GM19452 (cell line): ENCODE data around the gene TRIL.
A peak's percentile ranks its signal among the peaks of the same experiment; 100 is the strongest.

Experiments used
- ATAC-seq: cut with Tn5 transposase; IDR thresholded peaks from one replicate; pipeline ENCODE4 v1.9.1; 2021; ENCODE audit not compliant: unreplicated experiment

TRIL gene

DNA sequence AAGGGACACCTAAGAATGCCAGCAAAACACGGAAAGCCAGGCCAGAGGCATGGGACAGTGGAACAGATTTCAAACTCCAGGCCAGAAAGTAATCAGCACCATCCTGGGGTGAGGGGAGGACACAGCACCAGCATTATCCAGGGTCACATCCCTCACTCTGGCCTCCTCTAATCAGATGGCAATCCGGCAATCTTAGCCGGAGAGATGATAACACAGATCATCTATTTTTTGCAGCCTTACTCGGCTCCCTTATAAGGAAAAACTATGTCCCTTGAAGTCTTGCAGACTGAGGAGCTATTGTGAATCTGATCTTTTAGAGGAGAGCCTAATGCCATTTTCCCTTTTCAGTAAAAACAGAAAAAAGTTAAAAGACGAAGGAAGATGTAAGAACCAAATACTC lies 16.5 kb downstream of the TRIL start:
- no peak for ATAC-seq

DNA sequence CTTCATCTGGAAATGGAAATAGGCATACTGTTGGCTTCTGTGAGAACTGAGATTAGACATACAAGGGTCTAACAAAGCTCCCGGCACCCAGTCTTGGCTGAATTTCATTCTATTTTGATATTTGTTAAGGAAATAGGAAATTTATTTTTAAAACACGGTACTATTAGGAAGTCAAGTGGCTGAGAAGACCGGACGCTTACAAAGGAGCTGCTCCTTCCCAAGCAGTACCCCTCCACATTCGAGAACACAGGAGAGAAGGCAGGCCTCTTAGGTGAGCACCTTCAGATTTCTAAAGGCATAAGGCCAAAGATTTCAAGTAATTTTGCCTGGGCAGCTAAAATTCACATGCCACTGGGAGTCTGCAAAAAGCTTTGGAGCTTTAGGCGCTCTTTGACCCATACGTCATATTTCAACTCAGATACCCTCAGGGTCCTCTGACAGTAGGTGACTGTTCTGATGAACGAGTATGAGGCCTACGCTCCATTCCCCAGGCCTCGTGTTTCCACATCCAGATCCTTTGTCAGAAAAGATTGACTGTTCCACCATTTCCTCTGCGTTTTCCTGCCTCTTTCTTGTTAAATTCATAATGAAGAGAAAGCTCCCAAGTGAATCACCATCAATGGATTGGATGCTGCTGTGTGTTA lies 17.3 kb downstream of the TRIL start:
- no peak for ATAC-seq

DNA sequence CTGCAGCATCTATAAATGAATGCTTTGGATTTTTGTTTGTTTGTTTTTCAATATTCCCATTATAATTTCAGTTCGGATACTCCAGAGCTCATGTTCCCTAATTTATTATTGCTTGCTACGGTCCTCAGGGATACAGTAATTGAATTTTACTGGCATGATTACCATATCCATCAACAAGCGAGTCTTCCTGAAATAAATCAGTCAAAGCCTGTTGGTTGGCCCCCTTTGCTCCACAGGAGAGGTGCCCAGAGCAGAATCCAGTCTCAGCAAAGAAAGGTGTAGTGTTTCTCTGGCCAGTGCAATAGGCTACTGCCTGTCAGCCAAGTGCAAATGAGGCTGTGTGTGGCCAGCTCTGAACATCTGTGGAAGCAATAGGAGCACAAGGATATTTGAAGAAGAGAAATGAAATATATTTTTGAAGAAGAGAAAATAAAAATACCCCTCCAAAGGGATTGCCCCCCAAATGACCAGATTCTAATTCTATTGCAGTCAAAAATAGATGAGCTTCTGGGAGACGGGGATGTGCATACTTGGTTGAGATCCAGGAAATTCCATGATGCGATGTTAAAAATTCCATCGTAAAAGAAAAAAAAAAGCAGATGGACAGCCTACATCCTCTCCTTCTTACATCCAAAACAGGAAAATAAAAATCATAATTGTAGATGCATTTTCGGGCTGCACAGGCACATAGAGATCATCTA lies 18.1 kb downstream of the TRIL start:
- no peak for ATAC-seq

DNA sequence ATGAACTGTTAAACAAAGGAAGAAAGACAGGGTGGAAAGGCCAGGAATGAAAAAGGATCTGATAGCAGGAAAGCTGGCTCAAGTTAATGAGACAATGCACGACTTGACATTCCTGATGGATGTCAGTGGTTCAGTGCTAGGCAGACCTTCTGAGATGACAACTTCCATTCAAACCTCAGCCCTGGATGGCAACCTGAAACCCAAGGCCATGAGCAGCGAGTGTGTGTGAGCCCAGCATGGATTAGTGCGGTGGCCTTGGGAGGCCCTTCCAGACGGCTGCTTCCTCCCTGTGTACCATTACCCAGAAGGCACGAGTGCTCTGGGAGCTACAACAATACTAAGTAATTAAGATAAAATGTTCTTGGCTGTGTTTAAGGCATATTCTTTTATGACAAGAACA lies 18.8 kb downstream of the TRIL start:
- ATAC-seq = no peak

DNA sequence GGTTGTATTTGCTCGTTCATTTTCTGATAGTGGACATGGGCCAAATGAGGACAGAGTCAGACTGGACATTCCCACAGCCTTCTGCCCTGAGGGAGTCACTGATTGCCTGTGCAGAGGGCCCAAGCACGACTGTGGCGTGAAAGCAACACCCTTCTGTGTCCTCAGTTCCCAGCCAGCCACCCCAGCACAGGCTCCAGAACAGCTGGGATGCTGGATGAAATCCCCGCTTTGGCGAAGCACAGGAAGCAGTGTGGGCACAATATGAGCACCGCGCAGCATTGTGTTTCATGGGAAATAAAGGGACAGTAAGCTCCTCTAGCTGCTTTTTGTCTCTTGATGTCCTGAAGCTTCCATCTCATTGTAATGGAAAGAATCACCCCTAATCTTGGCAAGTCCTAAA lies 20.5 kb downstream of the TRIL start:
- ATAC-seq = no peak

DNA sequence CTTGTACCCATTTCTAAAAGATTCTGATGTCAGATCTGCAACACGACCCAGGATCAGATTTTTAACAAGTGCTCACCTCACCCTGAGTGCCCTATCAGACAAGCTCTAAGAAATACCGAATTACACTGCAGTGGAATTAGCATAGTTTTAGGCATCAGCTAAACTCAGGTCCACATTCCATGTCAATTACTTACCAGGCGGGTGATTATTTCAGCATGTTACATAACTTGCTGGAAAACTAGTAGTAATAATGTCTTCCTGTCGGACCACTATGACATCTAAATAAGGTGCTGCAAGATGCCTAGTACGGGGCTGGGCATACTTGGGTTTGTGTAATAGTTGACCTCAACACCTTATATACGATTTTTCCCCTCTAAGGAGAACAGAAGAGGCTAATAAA lies 21.0 kb downstream of the TRIL start:
- ATAC-seq = no peak

DNA sequence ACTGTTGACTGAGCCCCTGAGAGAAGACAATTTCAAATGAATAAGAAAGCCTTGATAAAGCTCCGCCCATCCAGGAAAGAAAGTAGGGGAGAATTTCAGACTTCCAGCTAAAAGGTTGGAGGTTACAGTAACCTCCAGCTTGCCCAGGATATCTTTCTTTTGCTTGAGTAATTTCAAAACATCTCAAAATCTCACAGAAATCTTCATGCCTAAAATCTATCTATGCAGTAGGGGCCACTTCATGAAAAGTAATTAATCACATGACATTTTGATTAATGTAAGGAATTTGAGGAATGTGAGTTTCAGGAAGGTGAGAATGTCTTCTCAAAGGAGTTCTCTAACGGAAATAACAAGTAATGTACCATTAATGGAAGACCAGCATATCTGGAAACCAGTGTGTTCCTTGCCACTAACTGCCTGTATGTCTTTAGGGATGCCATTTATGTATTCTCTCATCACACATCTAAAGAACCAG lies 24.2 kb downstream of the TRIL start:
- ATAC-seq = no peak

DNA sequence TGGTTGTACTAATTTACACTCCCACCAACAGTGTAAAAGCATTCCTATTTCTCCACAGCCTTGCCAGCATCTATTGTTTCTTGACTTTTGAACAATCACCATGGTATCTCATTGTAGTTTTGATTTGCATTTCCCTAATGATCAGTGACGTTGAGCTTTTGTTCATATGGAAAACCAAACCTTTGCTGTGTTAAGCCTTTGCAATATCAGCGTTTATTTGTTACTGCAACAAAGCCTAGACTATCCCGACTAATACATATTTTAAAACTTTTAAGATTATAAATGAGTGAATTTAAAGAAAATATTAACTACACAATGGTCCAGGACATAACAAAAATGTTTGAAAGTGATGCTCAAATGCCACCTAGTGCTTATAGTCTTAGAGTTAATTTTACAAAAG lies 26.6 kb downstream of the TRIL start:
- no peak for ATAC-seq

DNA sequence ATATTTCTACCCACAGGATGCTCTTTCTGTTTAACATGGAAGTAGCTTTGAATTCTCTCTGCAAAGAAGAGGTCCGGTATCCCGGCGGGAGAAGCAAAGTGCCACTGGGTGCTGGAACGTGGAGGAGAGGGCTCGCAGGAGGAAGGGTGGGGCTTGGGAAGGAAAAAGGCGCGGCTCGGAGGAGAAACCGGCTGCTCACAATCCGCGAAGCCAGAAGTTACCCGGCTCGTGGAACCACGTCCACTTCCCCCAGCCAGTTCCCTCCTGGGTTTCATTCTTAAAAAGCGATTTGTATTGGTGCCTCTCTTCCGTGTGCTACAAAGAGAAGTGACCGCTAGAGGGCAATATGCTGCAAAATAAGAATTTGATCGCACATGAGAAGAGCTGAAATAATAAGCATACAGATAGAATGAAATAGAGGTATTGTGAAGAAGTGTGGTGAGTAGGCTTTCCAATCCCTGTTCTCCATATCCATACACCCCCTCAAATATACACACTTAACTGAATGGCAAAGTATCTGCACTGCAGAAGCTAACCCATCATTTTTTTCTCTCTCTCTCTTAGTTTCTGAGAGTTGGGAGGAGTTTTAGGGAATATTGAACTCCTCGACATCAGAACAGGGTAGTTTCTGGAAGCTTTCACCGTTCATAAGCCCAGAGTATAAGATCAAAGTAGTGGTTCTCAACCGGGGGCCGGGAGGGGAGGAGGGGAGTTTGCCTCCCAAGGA lies 31.1 kb downstream of the TRIL start:
- ATAC-seq = peak; percentile 84

DNA sequence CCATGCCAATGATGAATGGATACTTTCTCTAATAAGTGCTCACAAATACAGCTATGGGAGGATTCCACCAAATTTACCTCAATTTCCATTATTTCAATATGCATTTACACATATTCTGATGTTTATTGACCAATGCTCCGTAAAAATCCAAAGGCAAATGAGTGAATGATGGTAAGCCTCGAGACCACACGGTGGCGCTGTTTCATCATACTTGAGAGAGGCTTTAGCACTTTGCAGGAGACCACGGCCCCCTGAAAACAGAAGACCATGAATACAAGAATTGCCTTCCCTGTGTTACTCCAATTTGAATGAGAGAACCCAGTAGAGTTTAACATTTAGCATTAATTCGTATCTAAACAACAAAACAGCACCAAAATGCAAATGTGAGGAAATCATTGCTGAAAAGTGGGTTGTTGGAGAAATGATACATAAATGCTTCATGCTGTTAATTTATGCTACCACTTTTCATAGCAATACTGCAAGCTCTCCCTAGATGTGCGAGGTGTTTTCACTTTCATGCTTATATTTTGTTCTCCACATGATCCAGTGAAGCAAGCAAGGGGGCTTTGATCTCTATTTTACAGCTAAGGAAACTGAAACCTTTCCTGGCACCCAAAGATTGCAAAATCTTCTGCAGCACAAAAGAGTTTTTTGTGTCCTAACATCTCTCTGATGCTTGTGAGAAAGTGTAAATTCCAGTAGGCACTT lies 35.4 kb downstream of the TRIL start:
- ATAC-seq = no peak

DNA sequence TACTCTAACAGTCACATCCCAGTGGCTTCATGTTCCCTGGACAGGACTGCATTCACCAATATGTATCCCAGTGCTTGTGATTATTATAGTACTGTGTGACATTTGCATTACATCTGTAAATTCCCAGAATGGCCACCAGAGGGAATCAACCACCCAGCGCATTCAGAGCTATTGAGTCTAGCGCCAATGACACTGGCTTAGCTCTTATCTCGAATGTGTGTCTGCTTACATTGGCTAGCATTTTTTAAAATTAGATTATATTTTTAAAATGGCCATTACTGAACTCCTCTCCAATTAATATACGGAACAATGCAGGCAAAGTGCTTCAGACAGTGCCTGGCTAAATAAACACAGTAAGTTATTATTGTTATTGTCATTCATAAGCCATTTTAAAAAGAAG lies 36.3 kb downstream of the TRIL start:
- ATAC-seq = peak; percentile 60

DNA sequence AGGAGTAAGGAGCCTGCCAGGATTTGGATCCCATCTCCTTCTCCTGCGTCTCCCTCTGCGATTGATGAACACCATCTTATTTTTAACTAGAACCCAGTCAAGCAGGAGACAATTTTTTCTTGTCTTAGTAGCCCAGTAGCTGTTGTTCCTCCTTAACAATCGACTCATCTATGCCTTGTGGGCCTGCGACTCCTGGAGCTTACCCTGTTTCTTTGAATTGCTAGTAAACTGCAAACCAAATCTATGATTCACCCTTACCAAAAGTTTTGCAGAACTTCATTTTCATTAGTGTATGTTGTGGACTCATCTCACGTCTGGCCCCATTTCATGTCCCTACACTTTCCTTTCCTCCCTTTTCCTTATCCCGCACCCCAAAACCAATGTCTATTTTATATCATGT lies 37.7 kb downstream of the TRIL start:
- no peak for ATAC-seq

DNA sequence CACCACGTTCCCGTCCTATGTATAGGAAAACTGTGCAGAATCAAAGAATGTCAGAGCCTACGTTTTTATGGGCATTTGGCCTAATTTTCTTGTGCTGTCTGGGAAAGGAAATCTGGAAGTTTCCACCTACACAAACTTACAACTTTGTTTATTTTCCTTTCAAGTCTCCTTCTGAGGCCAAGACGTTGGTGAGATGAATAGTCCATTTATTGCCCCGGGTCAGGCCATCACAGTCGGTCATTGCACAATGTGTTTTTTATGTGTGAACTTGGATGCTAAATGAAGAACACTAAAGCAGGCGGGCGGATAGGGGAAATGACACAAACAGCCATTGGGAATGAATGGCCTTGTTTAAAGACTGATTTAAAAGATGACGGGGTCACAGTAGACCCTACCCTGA lies 38.6 kb downstream of the TRIL start:
- no peak for ATAC-seq

DNA sequence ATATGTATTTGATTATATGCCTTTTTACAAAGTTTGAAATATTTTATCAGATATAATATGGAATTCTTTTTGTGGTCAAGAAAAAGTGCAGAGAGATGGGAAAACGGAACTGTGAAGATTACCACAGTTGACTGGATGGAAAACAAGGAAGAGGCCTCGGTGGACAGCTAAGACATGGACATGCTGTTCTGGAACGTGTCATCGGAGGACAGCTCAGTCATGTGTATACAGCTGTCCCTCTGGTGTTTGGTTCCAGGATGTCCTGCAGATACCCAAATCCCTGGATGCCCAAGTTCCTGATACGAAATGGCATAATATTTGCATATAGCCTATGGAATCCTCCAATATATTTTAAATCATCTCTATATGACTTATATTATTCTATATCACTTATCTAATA lies 49.4 kb downstream of the TRIL start:
- no peak for ATAC-seq

DNA sequence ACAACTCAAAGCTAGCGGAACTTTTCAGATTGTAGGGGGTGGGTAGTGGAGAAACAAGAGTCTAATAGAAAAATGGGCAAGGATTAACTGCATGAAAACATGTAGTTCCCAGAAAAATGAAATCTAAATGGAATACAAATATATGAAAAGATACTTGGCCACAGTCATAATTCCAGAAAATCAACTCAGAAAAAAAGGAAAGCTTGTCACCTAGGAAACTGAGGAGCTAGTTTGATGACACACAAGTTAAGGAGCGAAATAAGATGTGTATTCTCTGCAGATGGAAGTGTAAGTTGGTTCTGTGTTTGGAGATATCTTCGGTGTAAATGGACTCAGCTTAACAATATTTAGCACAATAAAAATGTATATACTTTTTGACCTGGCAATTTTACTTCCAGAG lies 52.7 kb downstream of the TRIL start:
- no peak for ATAC-seq

DNA sequence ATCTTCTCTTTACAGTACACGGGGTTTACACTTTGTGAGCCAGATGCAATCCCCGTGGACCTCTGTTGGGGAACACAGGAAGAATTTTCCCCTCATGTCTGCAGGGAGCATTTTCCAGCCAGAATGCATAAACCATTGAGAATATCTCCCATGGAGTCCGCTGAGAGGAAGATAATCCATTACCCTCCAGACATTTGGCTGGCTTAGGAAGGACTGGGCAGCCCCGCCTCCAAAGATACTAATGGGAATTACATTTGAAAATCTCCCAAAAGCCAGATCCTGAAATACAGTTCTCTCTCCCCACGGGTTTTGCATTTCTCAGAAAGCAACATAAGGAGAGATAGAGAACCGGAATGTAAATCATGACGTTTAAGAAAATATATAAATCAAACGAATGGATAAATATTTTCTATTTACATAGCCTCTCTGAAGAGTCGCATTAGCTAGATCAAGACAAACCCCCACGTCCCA lies 53.5 kb downstream of the TRIL start:
- ATAC-seq = no peak

DNA sequence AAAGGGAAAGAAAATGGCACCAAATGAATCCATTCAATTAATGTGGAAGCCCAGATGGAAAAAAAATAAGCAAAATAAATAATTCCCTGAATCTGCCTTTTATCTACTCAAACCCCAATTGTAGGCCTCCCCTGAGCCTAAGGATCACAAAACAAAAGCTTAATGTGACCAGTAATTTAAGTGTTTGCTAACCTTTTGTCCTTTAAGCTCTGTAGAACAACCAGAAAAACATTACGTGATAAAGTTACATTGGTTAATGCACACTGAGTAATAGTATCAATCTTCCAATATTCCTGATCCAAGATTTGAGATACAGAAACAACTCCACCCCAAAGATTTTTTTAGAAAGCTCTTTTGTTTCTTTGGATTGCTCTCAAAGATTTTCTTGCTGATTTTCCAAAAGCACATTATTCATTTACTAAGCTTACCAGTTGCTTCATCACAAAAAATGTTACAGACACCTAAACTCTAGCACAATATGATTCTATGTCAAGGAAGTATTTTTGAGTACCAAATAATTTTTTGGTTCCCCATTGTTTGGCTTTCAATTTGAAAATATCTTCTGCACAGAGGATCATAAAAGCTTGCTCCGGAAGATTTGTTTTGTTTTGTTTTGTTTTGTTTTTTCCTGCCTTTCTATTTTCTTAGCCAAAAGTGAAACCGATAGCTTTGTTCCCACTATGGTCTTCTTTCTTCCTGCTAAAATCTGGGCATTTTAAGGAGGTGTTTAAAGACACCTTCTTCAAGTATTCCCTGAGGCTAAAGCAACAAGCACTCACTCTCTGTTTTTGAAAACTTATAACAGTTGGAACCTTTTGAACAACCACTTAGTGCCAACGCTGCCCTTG lies 54.2 kb downstream of the TRIL start:
- ATAC-seq = no peak
